CD14-positive monocyte (primary cell): ENCODE data around the gene CSNK1G2. TPM values are rescaled to one million over a fixed set of nuclear protein-coding genes. Genes with fewer than 3 reads are reported as not detected.

Experiments
- DNase-seq, 3 donors: peaks; one replicate each; pipeline ENCODE4 v3.0.0-alpha.2; 2011 to 2022
- H2AFZ ChIP-seq: 2 replicates; pipeline ENCODE4 v1.6.0; 2012; ENCODE audit warnings: mild to moderate bottlenecking, low read depth, low read length, inconsistent platforms; ENCODE audit not compliant: insufficient read depth, poor library complexity, severe bottlenecking
- H3K27ac ChIP-seq, 2 donors: 1 replicate in 1 of 2; 2 replicates in 1 of 2; pipeline ENCODE4 v1.5.1; 2012 to 2013; ENCODE audit warnings: low read length in 2 of 2, control low read depth in 1 of 2, inconsistent platforms in 1 of 2, low read depth in 1 of 2, mild to moderate bottlenecking in 1 of 2
- H3K27me3 ChIP-seq, 2 donors: one replicate each; pipeline versions ENCODE4 v1.6.0 to v1.6.1; 2011 to 2013; ENCODE audit warnings: low read length in 2 of 2; ENCODE audit not compliant: control insufficient read depth in 2 of 2, insufficient read depth in 2 of 2
- H3K36me3 ChIP-seq, 2 donors: replicated peaks in 1 of 2; 1 replicate in 1 of 2; 2 replicates in 1 of 2; pipeline versions ENCODE4 v1.5.1 to v1.6.1; 2012 to 2013; ENCODE audit warnings: low read length in 2 of 2, control low read depth in 1 of 2, inconsistent platforms in 1 of 2, mild to moderate bottlenecking in 1 of 2; ENCODE audit not compliant: insufficient read depth in 2 of 2, control insufficient read depth in 1 of 2
- H3K4me1 ChIP-seq, 2 donors: 1 replicate in 1 of 2; 2 replicates in 1 of 2; pipeline versions ENCODE4 v1.5.1 to v1.6.1; 2012 to 2013; ENCODE audit warnings: low read length in 2 of 2, control low read depth in 1 of 2, inconsistent platforms in 1 of 2, mild to moderate bottlenecking in 1 of 2, moderate library complexity in 1 of 2; ENCODE audit not compliant: insufficient read depth in 2 of 2, control insufficient read depth in 1 of 2
- H3K4me2 ChIP-seq: replicated peaks from 2 replicates; pipeline ENCODE3; 2012; ENCODE audit warnings: low read length, moderate library complexity, mild to moderate bottlenecking; ENCODE audit not compliant: poor library complexity, severe bottlenecking; ENCODE audit errors: extremely low read depth
- H3K4me3 ChIP-seq, 3 experiments: fragments of 200-600 bp in 1 of 3; sonication (generic) in 1 of 3; replicated peaks in 1 of 3; 1 replicate in 2 of 3; 2 replicates in 1 of 3; pipeline ENCODE4 v1.5.1; 2011 to 2013; ENCODE audit warnings: low read length in 3 of 3, mild to moderate bottlenecking in 3 of 3, control low read depth in 2 of 3, low read depth in 2 of 3, inconsistent platforms in 1 of 3, moderate library complexity in 1 of 3
- H3K79me2 ChIP-seq: 2 replicates; pipeline ENCODE4 v1.6.0; 2012; ENCODE audit warnings: mild to moderate bottlenecking, control low read depth, inconsistent platforms, low read length, moderate library complexity; ENCODE audit not compliant: insufficient read depth
- H3K9ac ChIP-seq: 2 replicates; pipeline ENCODE4 v1.6.0; 2017; ENCODE audit warnings: low read length, mild to moderate bottlenecking; ENCODE audit not compliant: insufficient read depth, poor library complexity, severe bottlenecking
- H3K9me3 ChIP-seq, 2 donors: replicated peaks in 1 of 2; 1 replicate in 1 of 2; 2 replicates in 1 of 2; pipeline versions ENCODE4 v1.5.1 to v1.6.1; 2012 to 2013; ENCODE audit warnings: low read length in 2 of 2, control low read depth in 1 of 2; ENCODE audit not compliant: control insufficient read depth in 1 of 2, insufficient read depth in 1 of 2
- H4K20me1 ChIP-seq: 2 replicates; pipeline ENCODE4 v1.6.0; 2012; ENCODE audit warnings: mild to moderate bottlenecking, low read length, control low read depth, moderate library complexity; ENCODE audit not compliant: insufficient read depth
- H3K27ac Mint-ChIP-seq, 7 donors: one replicate each; pipeline ENCODE4 v1.8.0; 2020; ENCODE audit warnings: mild to moderate bottlenecking in 7 of 7, mixed read lengths in 7 of 7, moderate library complexity in 6 of 7, inconsistent platforms in 2 of 7
- H3K27me3 Mint-ChIP-seq, 3 donors: one replicate each; pipeline ENCODE4 v1.8.0; 2021 to 2022; ENCODE audit warnings: low read depth in 3 of 3, mild to moderate bottlenecking in 3 of 3, mixed read lengths in 3 of 3, moderate library complexity in 3 of 3, inconsistent platforms in 1 of 3
- H3K36me3 Mint-ChIP-seq, 2 donors: one replicate each; pipeline ENCODE4 v1.8.0; 2020; ENCODE audit warnings: mixed read lengths in 2 of 2, inconsistent platforms in 1 of 2, mild to moderate bottlenecking in 1 of 2
- H3K4me1 Mint-ChIP-seq: one replicate; pipeline ENCODE4 v1.8.0; 2020; ENCODE audit warnings: mild to moderate bottlenecking, mixed read lengths
- H3K4me3 Mint-ChIP-seq, 2 donors: one replicate each; pipeline ENCODE4 v1.8.0; 2020; ENCODE audit warnings: mild to moderate bottlenecking in 2 of 2, mixed read lengths in 2 of 2, moderate library complexity in 1 of 2
- H3K9me3 Mint-ChIP-seq, 7 donors: one replicate each; pipeline ENCODE4 v1.8.0; 2020 to 2022; ENCODE audit warnings: mixed read lengths in 7 of 7, mild to moderate bottlenecking in 6 of 7, moderate library complexity in 6 of 7, inconsistent platforms in 2 of 7
- CTCF ChIP-seq: fragments of 200-600 bp; IDR thresholded peaks from one replicate; pipeline ENCODE4 v1.8.0; 2022; ENCODE audit warnings: antibody characterized with exemption, mild to moderate bottlenecking
- WGBS: methylation state at CpG from one replicate; pipeline ENCODE4 v1.1.5; 2013; ENCODE audit warnings: missing lambda C conversion rate; ENCODE audit not compliant: insufficient coverage; 5-methylcytosine and 5-hydroxymethylcytosine counted together
- intact Hi-C, 2 donors: fragments of 100-400 bp; cut with micrococcal nuclease; formaldehyde crosslinking; loops; one replicate each; pipeline versions ENCODE4 v1.15.0 to v1.15.1; 2023
- polyA plus RNA-seq, 3 donors: library from polyadenylated mRNA; depleted of rRNA in 1 of 3; unstranded in 2 of 3; stranded (reverse) in 1 of 3; fragments of 300-500 nt in 2 of 3; fragments of >200 nt in 1 of 3; fragmentation: Illumina TruSeq in 2 of 3; gene quantifications; 1 replicate in 2 of 3; 2 replicates in 1 of 3; pipeline ENCODE4 v1.2.3, GENCODE V29; 2012 to 2021

Gene CSNK1G2
- polyA plus RNA-seq, 3 donors = 10.8 to 215 (median 20.3) TPM

DNA sequence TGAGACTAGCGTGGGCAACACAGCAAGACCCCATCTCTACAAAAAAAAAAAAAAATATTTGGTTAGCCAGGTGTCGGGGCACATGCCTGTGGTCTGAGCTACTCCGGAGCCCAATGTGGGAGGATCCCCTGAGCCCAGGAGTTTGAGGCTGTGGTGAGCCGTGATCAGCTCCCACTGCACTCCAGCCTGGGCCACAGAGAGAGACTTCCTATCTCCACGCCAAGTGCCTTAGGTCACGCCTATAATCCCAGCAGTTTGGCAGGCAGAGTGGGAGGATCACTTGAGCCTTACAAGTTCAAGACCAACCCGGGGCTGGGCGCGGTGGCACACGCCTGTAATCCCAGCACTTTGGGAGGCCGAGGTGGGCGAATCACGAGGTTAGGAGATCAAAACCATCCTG is 44.5 kb upstream of the CSNK1G2 start:
- no peak for DNase-seq
- peaks cover 0 to 1% (median 0%) of the 10 kb centered on the region in 7 donors for H3K9me3 Mint-ChIP-seq
- peaks cover 0 to 5% (median 0%) of the 10 kb centered on the region in 3 donors for H3K27me3 Mint-ChIP-seq
- H3K4me1 Mint-ChIP-seq = peaks cover 47% of the 10 kb centered on the region
- Histone ChIP-seq H4K20me1 (no peaks in the 10 kb centered on the region), H2AFZ (no peak overlapping the region), H3K27me3 (no peaks in the 10 kb centered on the region), H3K9ac (no peak overlapping the region), H3K36me3 (no peaks in the 10 kb centered on the region), H3K4me1 (peaks cover 49 to 54% of the 10 kb centered on the region in 2 donors), H3K27ac (peak overlapping the region; percentile 79 to 85), H3K4me2 (no peak overlapping the region), H3K79me2 (no peaks in the 10 kb centered on the region), H3K9me3 (no peaks in the 10 kb centered on the region), H3K4me3 (peak overlapping the region in 1 of 3 experiments; percentile 57)
- H3K27ac Mint-ChIP-seq = peak overlapping the region; percentile 81 to 99 (median 95)
- intact Hi-C loops = loop anchor here in 1 of 2 donors (5.0 to 10.0 kb wide), 2 partner anchors 34 to 148 kb away; partner anchors contain the start of gene KLF16
- no peak for TF ChIP-seq CTCF
- H3K4me3 Mint-ChIP-seq = peak overlapping the region in 1 of 2 donors; percentile 26
- WGBS = 54% methylated on average over 10 of the region's 13 CpGs
- no peaks in the 10 kb centered on the region for H3K36me3 Mint-ChIP-seq

GRCh38 chr19:1901940-1902404 is 39.0 kb upstream of the CSNK1G2 start:
- DNase-seq = peak; percentile 97 to 99 (median 98)
- Histone ChIP-seq H3K4me3 (peak overlapping the region in 1 of 3 experiments; percentile 13), H3K4me2 (peak overlapping the region; percentile 29), H3K4me1 (peaks cover 65 to 79% of the 10 kb centered on the region in 2 donors), H3K36me3 (no peaks in the 10 kb centered on the region), H3K27ac (peak overlapping the region; percentile 96 to 99), H4K20me1 (peaks cover under 1% of the 10 kb centered on the region), H3K9ac (peak overlapping the region; percentile 77), H3K27me3 (no peaks in the 10 kb centered on the region), H3K79me2 (peaks cover 15% of the 10 kb centered on the region), H2AFZ (no peak overlapping the region), H3K9me3 (no peaks in the 10 kb centered on the region)
- Mint-ChIP-seq H3K4me3 (peak overlapping the region; percentile 48 to 63), H3K27ac (peak overlapping the region; percentile 99 to 100 (median 99)), H3K9me3 (no peaks in the 10 kb centered on the region), H3K4me1 (peaks cover 58% of the 10 kb centered on the region), H3K36me3 (no peaks in the 10 kb centered on the region), H3K27me3 (peaks cover 0 to 2% (median 0%) of the 10 kb centered on the region in 3 donors)
- no peak for TF ChIP-seq CTCF
- WGBS = 9% methylated on average over 9 of the region's 16 CpGs
- intact Hi-C loops = loop anchor here in 1 of 2 donors (5.0 kb wide), 1 partner anchor 190 kb away; no protein-coding TSS in a partner anchor
